HG03439 (cell line): Measurements from ENCODE around the gene FMNL2.

Experiments
- ATAC-seq: cut with Tn5 transposase; IDR thresholded peaks from one replicate; pipeline ENCODE4 v1.9.1; 2021; ENCODE audit warnings: mild to moderate bottlenecking, moderate library complexity; ENCODE audit not compliant: unreplicated experiment

FMNL2 gene

DNA sequence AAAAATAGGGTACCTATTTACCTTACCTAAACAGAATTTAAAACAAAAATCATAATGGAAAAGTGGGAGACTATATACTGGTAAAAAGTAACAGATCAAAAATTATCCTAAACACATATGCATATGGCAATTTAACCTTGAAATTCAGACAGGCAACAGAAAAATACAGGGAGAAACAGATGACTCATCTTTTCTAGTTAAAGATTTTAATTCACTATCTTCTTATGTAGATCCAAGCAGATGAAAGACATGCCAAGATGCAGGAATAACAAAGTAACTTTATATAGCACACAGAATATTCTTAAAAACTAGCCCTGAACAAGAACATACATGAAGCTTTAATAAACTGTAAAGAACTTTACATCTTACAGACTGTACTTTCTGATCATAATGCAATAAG, 351.3 kb downstream of the FMNL2 start:
- no peak for ATAC-seq

- peak; percentile 86 for ATAC-seq
Measured at GRCh38 chr2:152693033-152693432, 358.1 kb downstream of the FMNL2 start.

DNA sequence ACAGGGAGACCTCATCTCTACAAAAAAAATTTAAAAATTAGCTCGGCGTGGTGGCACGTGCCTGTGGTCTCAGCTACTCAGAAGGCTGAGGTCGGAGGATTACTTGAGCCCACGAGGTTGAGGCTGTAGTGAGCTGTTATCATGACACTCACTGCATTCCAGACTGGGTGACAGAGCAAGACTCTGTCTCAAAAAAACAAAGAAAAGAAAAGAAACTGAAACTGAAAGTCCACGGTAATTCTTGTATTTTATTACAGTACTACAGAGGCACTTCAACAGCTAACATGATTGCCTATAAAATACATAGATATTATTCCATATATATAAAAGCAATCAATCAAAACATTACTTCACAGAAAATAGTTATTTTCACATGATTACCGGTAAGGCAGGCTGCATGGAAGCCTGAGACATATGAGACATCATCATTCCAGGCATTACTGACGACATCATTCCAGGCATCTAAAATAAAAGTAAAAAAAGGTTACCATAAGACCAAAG, 359.2 kb downstream of the FMNL2 start:
- no peak for ATAC-seq

DNA sequence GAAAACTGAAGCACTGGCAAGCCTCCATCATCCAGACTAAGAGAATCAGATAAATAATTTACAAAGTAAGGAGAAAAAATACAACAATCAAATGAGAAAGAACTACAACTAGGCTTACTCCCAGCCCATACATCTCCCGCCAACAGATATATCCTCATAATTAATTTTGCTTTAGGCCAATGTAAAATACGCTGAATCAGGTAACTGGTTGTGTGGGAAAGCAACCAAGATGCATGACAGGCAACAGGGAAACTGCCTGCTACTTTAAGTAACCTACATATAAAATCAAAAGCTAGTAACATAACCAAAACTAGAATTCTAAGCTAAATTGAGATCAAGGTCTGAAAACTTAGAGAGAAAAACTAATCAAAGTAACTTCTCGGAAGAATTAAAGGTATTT, 360.8 kb downstream of the FMNL2 start:
- ATAC-seq, result no peak

- ATAC-seq, result no peak
Measured at GRCh38 chr2:152696476-152696875, 361.5 kb downstream of the FMNL2 start.
